ENCODE measurements around the gene KCTD11. TPM values are rescaled to one million over a fixed set of nuclear protein-coding genes. Genes with fewer than 3 reads are reported as not detected.

KCTD11 gene
- total and polyA plus RNA-seq, 2 of the 13 experiments (the other 11 are each of a cell fraction or from before 2014, with no cell fraction given), result 1.6 to 2.6 TPM

GRCh38 chr17:7393613-7394451 lies 41.9 kb downstream of the KCTD11 start (continued):
- no peak for TF ChIP-seq SATB2 (CRISPR knock-in tag; IDR thresholded peaks at IDR 0.05)
- no peak for TF ChIP-seq FOXK1 (CRISPR knock-in tag; IDR thresholded peaks at IDR 0.05; ENCODE audit: borderline replicate concordance, low read depth)
- TF ChIP-seq HBP1 (CRISPR knock-in tag; IDR thresholded peaks at IDR 0.05; ENCODE audit: low read depth), result no peak; the same call in 1 of the 2 replicates
- TF ChIP-seq PAF1 (CRISPR knock-in tag; IDR thresholded peaks at IDR 0.05), result no peak
- TF ChIP-seq HIVEP1 (CRISPR knock-in tag; IDR thresholded peaks at IDR 0.05), result 0 out of 2 replicates have a peak, but pooled peaks have one; percentile 18
- no peak for TF ChIP-seq NFYB (CRISPR knock-in tag; IDR thresholded peaks at IDR 0.05)
- TF ChIP-seq ZNF670 (CRISPR knock-in tag; IDR thresholded peaks at IDR 0.05; ENCODE audit: borderline replicate concordance), result no peak
- no peak for TF ChIP-seq GZF1 (CRISPR knock-in tag; IDR thresholded peaks at IDR 0.05)
- no peak for TF ChIP-seq ZNF30 (CRISPR knock-in tag; IDR thresholded peaks at IDR 0.05)
- TF ChIP-seq ZNF44 (CRISPR knock-in tag; IDR thresholded peaks at IDR 0.05), result no peak
- TF ChIP-seq AKNA (CRISPR knock-in tag; IDR thresholded peaks at IDR 0.05; ENCODE audit: borderline replicate concordance), result no peak
- TF ChIP-seq ARNT (IDR thresholded peaks at IDR 0.05), result no peak
- TF ChIP-seq ZNF556 (CRISPR knock-in tag; IDR thresholded peaks at IDR 0.05; ENCODE audit: borderline replicate concordance), result 0 out of 2 replicates have a peak, but pooled peaks have one; percentile 5
- TF ChIP-seq NKX3-1 (CRISPR knock-in tag; IDR thresholded peaks at IDR 0.05), result no peak
- 0 out of 2 replicates have a peak, but pooled peaks have one; percentile 9 for TF ChIP-seq MTERF4 (CRISPR knock-in tag; IDR thresholded peaks at IDR 0.05)
